HG03457 (cell line): ENCODE results near the gene PTOV1.
A peak's percentile ranks its signal among the peaks of the same experiment; 100 is the strongest.

ENCODE experiments used
- ATAC-seq: cut with Tn5 transposase; IDR thresholded peaks from one replicate; pipeline ENCODE4 v1.9.1; 2021; ENCODE audit warnings: moderate number of reproducible peaks; ENCODE audit not compliant: unreplicated experiment

PTOV1 gene

GRCh38 chr19:49850487-49851342 lies at the start of gene PTOV1:
TSS of gene PTOV1 (plus strand) at chr19:49851159.
- ATAC-seq: peak; percentile 42

- no peak for ATAC-seq
Measured at GRCh38 chr19:49801401-49801888, 49.5 kb upstream of the PTOV1 start.

GRCh38 chr19:49801966-49802661 lies 48.8 kb upstream of the PTOV1 start:
- ATAC-seq: no peak

GRCh38 chr19:49802836-49803528 lies 48.0 kb upstream of the PTOV1 start:
- ATAC-seq: no peak

- no peak for ATAC-seq
Measured at GRCh38 chr19:49803529-49803856, 47.5 kb upstream of the PTOV1 start.

- no peak for ATAC-seq
Measured at GRCh38 chr19:49805822-49806619, 44.9 kb upstream of the PTOV1 start.

GRCh38 chr19:49806620-49806959 lies 44.4 kb upstream of the PTOV1 start:
- no peak for ATAC-seq

- ATAC-seq: no peak
Measured at GRCh38 chr19:49807058-49807903, 43.7 kb upstream of the PTOV1 start.

- ATAC-seq: no peak
Measured at GRCh38 chr19:49807904-49808675, 42.9 kb upstream of the PTOV1 start.

- ATAC-seq: no peak
Measured at GRCh38 chr19:49808711-49809159, 42.2 kb upstream of the PTOV1 start.

GRCh38 chr19:49809160-49809940 lies 41.6 kb upstream of the PTOV1 start:
- no peak for ATAC-seq

- no peak for ATAC-seq
Measured at GRCh38 chr19:49809941-49810389, 41.0 kb upstream of the PTOV1 start.

- ATAC-seq: no peak
Measured at GRCh38 chr19:49811328-49811727, 39.6 kb upstream of the PTOV1 start.

- no peak for ATAC-seq
Measured at GRCh38 chr19:49812452-49812996, 38.4 kb upstream of the PTOV1 start.

- peak; percentile 45 for ATAC-seq
Measured at GRCh38 chr19:49812997-49813861, 37.7 kb upstream of the PTOV1 start, which contains the start of gene FUZ. TSS of gene FUZ (minus strand) at chr19:49813292. CDS start at chr19:49813106, 186 bp downstream.

- no peak for ATAC-seq
Measured at GRCh38 chr19:49814010-49814409, 36.9 kb upstream of the PTOV1 start.

GRCh38 chr19:49816590-49816989 lies 34.4 kb upstream of the PTOV1 start:
- no peak for ATAC-seq
